ENCODE results near the gene GBP6.
"Not testable (repeated sequence)": the region's sequence is repeated elsewhere in the genome, so short reads cannot be mapped to it uniquely, and the experiment has no call there.

The GBP6 gene

GRCh38 chr1:89425056-89425455 lies 61.2 kb downstream of the GBP6 start:
- no peak overlapping the region for H3K4me2 ChIP-seq (ENCODE audit: low read depth, low read length, poor library complexity, severe bottlenecking)
- no peak overlapping the region for H2AFZ ChIP-seq (ENCODE audit: low read depth, low read length, severe bottlenecking)
- no peaks in the 10 kb centered on the region for H3K9me2 ChIP-seq (replicated peaks; ENCODE audit: insufficient read depth, low read length)
- H3K36me3 ChIP-seq (ENCODE audit: low read length): no peaks in the 10 kb centered on the region
- no peak overlapping the region for H3K9ac ChIP-seq (ENCODE audit: low read length)
- no peaks in the 10 kb centered on the region for H3K9me3 ChIP-seq (ENCODE audit: insufficient read depth, low read length)
- H3F3A ChIP-seq (ENCODE audit: insufficient read depth): no peaks in the 10 kb centered on the region
- TF ChIP-seq CTCF (IDR thresholded peaks at IDR 0.05; ENCODE audit: insufficient read depth, low read length, poor library complexity, severe bottlenecking) (no peak), EZH2phosphoT487 (conservative IDR thresholded peaks at IDR 0.05; ENCODE audit: low read length) (no peak)
- no peak overlapping the region for H3K4me3 ChIP-seq (ENCODE audit: insufficient read depth, low read length, poor library complexity, severe bottlenecking)
- H3K27ac ChIP-seq (ENCODE audit: low read depth, low read length): no peak overlapping the region
- no peaks in the 10 kb centered on the region for H4K20me1 ChIP-seq (ENCODE audit: low read depth, low read length)
- H3K27me3 ChIP-seq (ENCODE audit: low read length): no peaks in the 10 kb centered on the region
- no peaks in the 10 kb centered on the region for H3K79me2 ChIP-seq (ENCODE audit: insufficient read depth, low read length)

- H3K9ac ChIP-seq (ENCODE audit: low read length): no peak overlapping the region
- H3K9me2 ChIP-seq (replicated peaks; ENCODE audit: insufficient read depth, low read length): no peaks in the 10 kb centered on the region
- H3F3A ChIP-seq (ENCODE audit: insufficient read depth): no peaks in the 10 kb centered on the region
- no peak overlapping the region for H2AFZ ChIP-seq (ENCODE audit: low read depth, low read length, severe bottlenecking)
- H4K20me1 ChIP-seq (ENCODE audit: low read depth, low read length): no peaks in the 10 kb centered on the region
- TF ChIP-seq EZH2phosphoT487 (conservative IDR thresholded peaks at IDR 0.05; ENCODE audit: low read length): no peak
- TF ChIP-seq CTCF (IDR thresholded peaks at IDR 0.05; ENCODE audit: insufficient read depth, low read length, poor library complexity, severe bottlenecking): no peak
- no peaks in the 10 kb centered on the region for H3K79me2 ChIP-seq (ENCODE audit: insufficient read depth, low read length)
- H3K4me2 ChIP-seq (ENCODE audit: low read depth, low read length, poor library complexity, severe bottlenecking): no peak overlapping the region
- no peak overlapping the region for H3K4me3 ChIP-seq (ENCODE audit: insufficient read depth, low read length, poor library complexity, severe bottlenecking)
- no peaks in the 10 kb centered on the region for H3K36me3 ChIP-seq (ENCODE audit: low read length)
- H3K9me3 ChIP-seq (ENCODE audit: insufficient read depth, low read length): no peaks in the 10 kb centered on the region
- H3K27ac ChIP-seq (ENCODE audit: low read depth, low read length): no peak overlapping the region
- H3K27me3 ChIP-seq (ENCODE audit: low read length): no peaks in the 10 kb centered on the region
Measured at GRCh38 chr1:89429062-89429461, 65.2 kb downstream of the GBP6 start.

DNA sequence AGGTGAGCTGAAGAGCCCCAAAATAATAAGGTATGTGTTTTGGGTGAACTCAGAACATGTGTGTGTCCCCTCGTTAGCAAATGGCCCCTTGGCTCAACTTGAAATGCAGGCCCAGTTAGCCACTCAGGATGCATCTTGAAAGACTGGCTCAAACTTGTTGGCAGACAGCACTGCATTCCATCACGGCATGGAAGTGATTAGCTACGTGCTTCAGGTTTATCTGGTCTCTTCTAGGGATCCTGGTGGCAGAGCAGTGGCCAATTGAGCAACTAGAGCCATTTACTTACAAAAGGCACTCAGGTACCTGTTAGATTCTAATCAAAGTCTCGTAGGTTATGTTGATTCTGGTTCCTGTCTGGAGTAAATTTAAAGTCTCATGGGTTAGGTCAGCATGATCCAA lies 65.8 kb downstream of the GBP6 start:
- not testable (repeated sequence) for H3K9ac ChIP-seq (ENCODE audit: low read length); H3K4me3 ChIP-seq (ENCODE audit: insufficient read depth, low read length, poor library complexity, severe bottlenecking); H3K4me2 ChIP-seq (ENCODE audit: low read depth, low read length, poor library complexity, severe bottlenecking); H3K9me3 ChIP-seq (ENCODE audit: insufficient read depth, low read length); H3F3A ChIP-seq (ENCODE audit: insufficient read depth); H4K20me1 ChIP-seq (ENCODE audit: low read depth, low read length); H3K36me3 ChIP-seq (ENCODE audit: low read length); H3K27me3 ChIP-seq (ENCODE audit: low read length); H3K27ac ChIP-seq (ENCODE audit: low read depth, low read length); H3K79me2 ChIP-seq (ENCODE audit: insufficient read depth, low read length); H2AFZ ChIP-seq (ENCODE audit: low read depth, low read length, severe bottlenecking); H3K9me2 ChIP-seq (replicated peaks; ENCODE audit: insufficient read depth, low read length)

DNA sequence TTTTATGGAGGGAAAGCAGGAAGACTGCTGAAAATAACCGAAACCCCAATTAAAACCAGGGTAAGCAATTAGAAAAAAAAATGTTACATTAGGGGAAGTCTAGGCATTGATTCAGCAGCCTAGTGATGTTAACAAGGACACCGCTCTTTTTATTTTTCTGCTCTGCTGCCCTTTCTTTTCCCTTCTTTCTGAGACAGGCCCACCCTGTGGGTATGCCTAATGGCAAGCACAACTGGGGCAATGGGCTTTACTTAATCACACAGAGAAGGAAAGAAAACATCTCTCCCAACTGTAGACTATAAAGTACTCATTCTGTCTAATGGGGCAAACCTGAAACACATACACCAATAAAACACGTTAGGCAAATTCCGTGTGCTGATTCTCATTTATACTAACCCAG lies 69.6 kb downstream of the GBP6 start:
- Histone ChIP-seq H3K36me3 (ENCODE audit: low read length) (no peaks in the 10 kb centered on the region), H3K9me2 (replicated peaks; ENCODE audit: insufficient read depth, low read length) (no peaks in the 10 kb centered on the region), H3K27ac (ENCODE audit: low read depth, low read length) (no peak overlapping the region), H3F3A (ENCODE audit: insufficient read depth) (no peaks in the 10 kb centered on the region), H3K4me3 (ENCODE audit: insufficient read depth, low read length, poor library complexity, severe bottlenecking) (no peak overlapping the region), H3K4me2 (ENCODE audit: low read depth, low read length, poor library complexity, severe bottlenecking) (no peak overlapping the region), H4K20me1 (ENCODE audit: low read depth, low read length) (no peaks in the 10 kb centered on the region), H3K9me3 (ENCODE audit: insufficient read depth, low read length) (no peaks in the 10 kb centered on the region), H3K79me2 (ENCODE audit: insufficient read depth, low read length) (no peaks in the 10 kb centered on the region), H3K9ac (ENCODE audit: low read length) (no peak overlapping the region), H2AFZ (ENCODE audit: low read depth, low read length, severe bottlenecking) (no peak overlapping the region), H3K27me3 (ENCODE audit: low read length) (no peaks in the 10 kb centered on the region)
- no peak for TF ChIP-seq CTCF (IDR thresholded peaks at IDR 0.05; ENCODE audit: insufficient read depth, low read length, poor library complexity, severe bottlenecking)
- no peak for TF ChIP-seq EZH2phosphoT487 (conservative IDR thresholded peaks at IDR 0.05; ENCODE audit: low read length)

- H3K79me2 ChIP-seq (ENCODE audit: insufficient read depth, low read length); H3K9ac ChIP-seq (ENCODE audit: low read length); H3K9me3 ChIP-seq (ENCODE audit: insufficient read depth, low read length); H3K27ac ChIP-seq (ENCODE audit: low read depth, low read length); H4K20me1 ChIP-seq (ENCODE audit: low read depth, low read length); H3K4me3 ChIP-seq (ENCODE audit: insufficient read depth, low read length, poor library complexity, severe bottlenecking); H2AFZ ChIP-seq (ENCODE audit: low read depth, low read length, severe bottlenecking); H3K4me2 ChIP-seq (ENCODE audit: low read depth, low read length, poor library complexity, severe bottlenecking); H3K9me2 ChIP-seq (replicated peaks; ENCODE audit: insufficient read depth, low read length); H3F3A ChIP-seq (ENCODE audit: insufficient read depth); H3K27me3 ChIP-seq (ENCODE audit: low read length); H3K36me3 ChIP-seq (ENCODE audit: low read length): not testable (repeated sequence)
Measured at GRCh38 chr1:89434058-89434780, 70.4 kb downstream of the GBP6 start.

All from SU-DHL-6 (cell line).